ENCODE measurements around the gene RBFOX1.

Gene RBFOX1

DNA sequence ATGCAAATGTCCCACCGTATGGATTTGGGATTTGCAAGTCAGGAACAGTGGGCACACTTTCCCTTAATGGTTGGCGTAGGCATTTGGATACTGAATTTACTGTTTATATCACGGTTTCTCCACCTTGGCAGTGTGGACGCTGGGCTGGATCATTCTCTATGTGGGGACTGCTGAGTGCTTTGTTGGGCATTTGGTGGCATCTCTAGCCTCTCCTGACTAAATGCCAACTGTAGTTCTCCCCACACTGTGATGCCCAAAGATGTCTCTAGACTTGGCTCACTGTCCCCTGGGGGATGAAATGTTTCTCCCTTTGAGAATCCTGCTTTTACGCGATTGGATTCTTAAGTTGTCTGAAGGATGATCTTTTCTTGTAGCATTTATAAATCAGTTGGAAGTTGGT is 49.0 kb downstream of the RBFOX1 start:
- no peaks in the 10 kb centered on the region for H3K36me3 ChIP-seq

DNA sequence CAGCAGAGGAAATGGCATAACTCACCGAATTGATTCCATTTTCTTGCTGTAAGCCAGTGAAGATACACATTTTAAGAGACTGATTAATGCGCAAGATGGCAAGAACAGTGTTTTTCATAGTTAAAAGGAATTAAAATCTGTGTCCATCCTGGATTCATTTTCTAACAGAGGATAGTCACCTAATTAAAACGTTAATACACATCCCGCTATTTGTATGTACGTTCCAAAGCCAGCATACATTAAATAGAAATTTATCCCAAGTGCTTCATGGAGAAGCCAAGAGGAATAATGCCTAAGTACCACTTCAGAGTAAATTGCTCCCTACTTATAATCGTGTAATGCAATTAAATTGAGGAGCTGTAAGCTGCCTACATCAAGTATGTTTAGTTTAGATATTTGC is 49.9 kb downstream of the RBFOX1 start:
- Histone ChIP-seq H4K20me1 (no peaks in the 10 kb centered on the region), H3K9ac (no peak overlapping the region), H3K9me3 (no peaks in the 10 kb centered on the region), H3K27me3 (no peaks in the 10 kb centered on the region), H3K27ac (no peak overlapping the region), H3K36me3 (no peaks in the 10 kb centered on the region), H3K4me3 (no peak overlapping the region), H3K4me1 (no peaks in the 10 kb centered on the region), H3K4me2 (no peak overlapping the region)
- TF ChIP-seq Cebpa-rat (IDR thresholded peaks at IDR 0.05): no peak

More for the DNA sequence above, 49.0 kb downstream of the RBFOX1 start:
- no peaks in the 10 kb centered on the region for H3K4me1 ChIP-seq
- TF ChIP-seq Cebpa-rat (IDR thresholded peaks at IDR 0.05): no peak
- no peak overlapping the region for H3K4me3 ChIP-seq
- H3K4me2 ChIP-seq: no peak overlapping the region
- no peaks in the 10 kb centered on the region for H4K20me1 ChIP-seq
- H3K9ac ChIP-seq: no peak overlapping the region
- no peak overlapping the region for H3K27ac ChIP-seq
- H3K9me3 ChIP-seq: no peaks in the 10 kb centered on the region
- H3K27me3 ChIP-seq: no peaks in the 10 kb centered on the region

DNA sequence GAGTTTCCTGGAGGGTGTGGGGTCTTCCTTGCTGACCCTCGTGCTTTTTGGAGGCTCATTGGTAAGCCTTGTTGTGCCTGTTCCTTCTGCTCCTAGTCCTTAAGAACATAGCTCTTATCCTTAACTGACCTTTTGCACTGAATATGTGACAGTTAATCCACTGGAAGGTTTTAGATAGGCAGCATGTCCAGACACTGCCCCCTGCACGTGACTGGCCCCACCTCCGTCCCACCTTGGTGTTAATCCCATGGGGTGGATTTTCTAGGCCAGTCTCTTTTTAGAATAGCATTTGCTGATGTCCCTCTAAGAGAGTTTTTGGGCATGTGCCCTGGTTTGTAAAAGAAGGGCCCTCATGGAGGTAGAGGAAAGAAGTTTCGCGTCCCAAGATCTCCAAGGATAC is 58.3 kb downstream of the RBFOX1 start:
- no peak for TF ChIP-seq Cebpa-rat (IDR thresholded peaks at IDR 0.05)
- H3K4me2 ChIP-seq: no peak overlapping the region
- H3K4me3 ChIP-seq: no peak overlapping the region
- H4K20me1 ChIP-seq: no peaks in the 10 kb centered on the region
- H3K27ac ChIP-seq: no peak overlapping the region
- no peaks in the 10 kb centered on the region for H3K36me3 ChIP-seq
- no peaks in the 10 kb centered on the region for H3K4me1 ChIP-seq
- H3K9ac ChIP-seq: no peak overlapping the region
- no peaks in the 10 kb centered on the region for H3K27me3 ChIP-seq
- peaks cover 12% of the 10 kb centered on the region for H3K9me3 ChIP-seq

DNA sequence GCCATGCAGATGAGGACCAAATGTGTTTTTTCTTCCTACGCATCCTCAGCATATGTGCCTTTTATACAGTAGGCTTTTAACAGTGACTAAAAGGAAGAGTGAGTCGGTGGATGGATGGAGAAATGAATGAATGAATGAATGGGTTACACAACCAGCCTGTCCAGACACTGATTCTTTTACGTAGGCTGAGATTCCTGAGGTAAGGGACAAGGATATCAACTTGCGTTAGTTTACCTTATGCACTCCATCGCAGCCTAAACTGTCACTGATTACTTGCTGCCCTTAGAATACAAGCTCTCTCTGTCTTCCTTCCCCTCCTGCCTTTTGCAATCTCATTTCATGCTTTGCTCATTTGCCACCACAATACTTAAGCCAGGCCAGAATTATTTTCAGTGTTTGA is 59.0 kb downstream of the RBFOX1 start:
- H3K9ac ChIP-seq: no peak overlapping the region
- H3K36me3 ChIP-seq: no peaks in the 10 kb centered on the region
- H3K4me3 ChIP-seq: no peak overlapping the region
- TF ChIP-seq Cebpa-rat (IDR thresholded peaks at IDR 0.05): no peak
- H3K4me1 ChIP-seq: no peaks in the 10 kb centered on the region
- no peak overlapping the region for H3K4me2 ChIP-seq
- H4K20me1 ChIP-seq: no peaks in the 10 kb centered on the region
- H3K27ac ChIP-seq: no peak overlapping the region
- no peaks in the 10 kb centered on the region for H3K27me3 ChIP-seq
- H3K9me3 ChIP-seq: peaks cover 12% of the 10 kb centered on the region

DNA sequence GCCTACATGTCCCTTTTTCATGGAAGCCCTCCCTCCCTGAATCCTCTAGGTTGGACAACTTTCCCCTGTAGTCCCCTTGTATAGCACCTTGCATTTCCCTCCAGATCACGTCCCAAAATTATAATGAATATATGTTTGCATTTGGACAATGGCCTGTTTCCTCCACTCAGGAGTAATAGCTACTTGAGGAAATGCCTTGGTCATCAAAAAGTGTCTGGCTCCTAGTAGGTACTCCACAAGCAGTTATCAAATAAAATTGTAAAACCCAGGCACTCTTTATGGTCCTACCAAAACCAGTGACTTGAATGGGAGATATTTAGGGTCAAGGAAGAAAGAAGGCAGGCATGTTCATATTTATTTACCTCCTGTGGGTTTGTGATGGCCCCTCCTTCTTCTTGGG is 59.6 kb downstream of the RBFOX1 start:
- H3K36me3 ChIP-seq: no peaks in the 10 kb centered on the region
- no peaks in the 10 kb centered on the region for H3K27me3 ChIP-seq
- H3K4me3 ChIP-seq: no peak overlapping the region
- H3K9me3 ChIP-seq: peaks cover 12% of the 10 kb centered on the region
- no peaks in the 10 kb centered on the region for H4K20me1 ChIP-seq
- no peak overlapping the region for H3K27ac ChIP-seq
- no peaks in the 10 kb centered on the region for H3K4me1 ChIP-seq
- no peak overlapping the region for H3K4me2 ChIP-seq
- H3K9ac ChIP-seq: no peak overlapping the region
- TF ChIP-seq Cebpa-rat (IDR thresholded peaks at IDR 0.05): no peak

DNA sequence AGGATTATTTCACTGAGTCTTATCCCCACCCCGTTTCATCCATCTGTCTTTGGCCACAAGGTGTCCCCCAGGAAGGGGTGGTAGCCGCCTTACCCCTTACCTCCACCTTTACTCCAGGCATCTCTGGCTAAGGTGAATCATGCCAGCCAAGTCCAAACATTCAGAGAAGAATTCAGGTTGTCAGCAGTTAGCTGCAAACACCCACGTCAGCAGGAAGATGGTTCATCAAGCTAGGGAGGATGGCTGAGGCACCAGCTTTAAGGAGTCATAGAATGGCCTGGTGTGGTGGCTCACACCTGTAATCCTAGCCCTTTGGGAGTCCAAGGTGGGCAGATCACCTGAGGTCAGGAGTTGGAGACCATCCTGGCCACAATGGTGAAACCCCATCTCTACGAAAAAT is 61.0 kb downstream of the RBFOX1 start:
- H3K27ac ChIP-seq: no peak overlapping the region
- H3K4me3 ChIP-seq: no peak overlapping the region
- H3K4me2 ChIP-seq: no peak overlapping the region
- no peaks in the 10 kb centered on the region for H3K36me3 ChIP-seq
- H3K27me3 ChIP-seq: no peaks in the 10 kb centered on the region
- peaks cover 12% of the 10 kb centered on the region for H3K9me3 ChIP-seq
- H3K9ac ChIP-seq: no peak overlapping the region
- TF ChIP-seq Cebpa-rat (IDR thresholded peaks at IDR 0.05): no peak
- no peaks in the 10 kb centered on the region for H3K4me1 ChIP-seq
- H4K20me1 ChIP-seq: no peaks in the 10 kb centered on the region

DNA sequence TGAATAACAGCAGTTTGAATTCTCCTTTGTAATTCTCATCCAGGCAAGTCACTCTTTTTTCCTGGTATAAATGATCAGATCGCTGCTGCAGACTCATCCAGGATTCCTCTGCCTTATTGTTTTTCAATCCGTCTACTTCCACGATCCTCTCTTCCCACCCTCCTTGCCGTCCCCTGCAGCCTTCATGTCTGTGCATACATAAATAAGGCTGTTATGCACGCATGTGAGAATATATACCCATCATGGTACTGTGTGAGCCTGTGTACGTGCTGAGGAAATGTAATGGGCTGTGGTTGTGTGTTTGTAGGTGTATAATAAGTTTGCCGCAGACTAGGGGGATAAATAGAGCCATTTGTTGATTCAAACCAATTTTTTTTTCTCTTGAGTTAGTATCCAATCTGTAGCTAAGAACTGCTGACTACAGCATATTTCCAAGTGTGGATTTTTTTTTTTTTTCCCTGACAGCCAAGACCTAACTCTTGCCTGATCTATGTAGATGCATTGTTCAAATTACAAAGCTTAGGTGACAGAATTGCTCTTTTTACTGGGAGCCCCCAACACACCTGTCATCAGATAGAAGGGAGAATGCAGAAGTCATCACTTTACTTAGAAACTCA is 62.2 kb downstream of the RBFOX1 start:
- Histone ChIP-seq H3K4me1 (no peaks in the 10 kb centered on the region), H3K9ac (no peak overlapping the region), H4K20me1 (no peaks in the 10 kb centered on the region), H3K9me3 (peaks cover 3% of the 10 kb centered on the region), H3K36me3 (no peaks in the 10 kb centered on the region), H3K4me2 (no peak overlapping the region), H3K4me3 (no peak overlapping the region), H3K27ac (no peak overlapping the region), H3K27me3 (no peaks in the 10 kb centered on the region)
- no peak for TF ChIP-seq Cebpa-rat (IDR thresholded peaks at IDR 0.05)

DNA sequence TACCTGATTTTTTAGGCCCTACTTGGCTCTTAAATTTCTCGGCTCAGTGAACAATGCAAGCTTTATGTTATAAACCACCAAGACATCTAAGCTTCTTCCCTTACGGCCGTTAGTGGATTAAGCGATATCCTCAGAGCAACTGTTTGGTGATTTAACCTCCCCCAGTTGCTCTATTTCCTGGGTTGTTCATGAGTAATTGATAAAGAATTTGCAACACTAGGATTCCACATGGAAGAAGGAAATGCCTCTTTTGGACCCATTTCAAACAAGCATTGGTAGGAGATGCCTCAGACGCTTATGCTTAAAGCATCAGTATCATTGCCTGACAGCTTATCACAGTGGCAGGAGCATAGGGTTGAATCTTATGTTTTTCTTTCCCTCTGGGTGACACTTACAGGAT is 65.3 kb downstream of the RBFOX1 start:
- no peak overlapping the region for H3K4me3 ChIP-seq
- no peaks in the 10 kb centered on the region for H3K27me3 ChIP-seq
- no peak overlapping the region for H3K9ac ChIP-seq
- no peaks in the 10 kb centered on the region for H3K36me3 ChIP-seq
- H3K27ac ChIP-seq: no peak overlapping the region
- no peaks in the 10 kb centered on the region for H4K20me1 ChIP-seq
- H3K4me2 ChIP-seq: no peak overlapping the region
- H3K9me3 ChIP-seq: no peaks in the 10 kb centered on the region
- no peaks in the 10 kb centered on the region for H3K4me1 ChIP-seq
- TF ChIP-seq Cebpa-rat (IDR thresholded peaks at IDR 0.05): no peak

DNA sequence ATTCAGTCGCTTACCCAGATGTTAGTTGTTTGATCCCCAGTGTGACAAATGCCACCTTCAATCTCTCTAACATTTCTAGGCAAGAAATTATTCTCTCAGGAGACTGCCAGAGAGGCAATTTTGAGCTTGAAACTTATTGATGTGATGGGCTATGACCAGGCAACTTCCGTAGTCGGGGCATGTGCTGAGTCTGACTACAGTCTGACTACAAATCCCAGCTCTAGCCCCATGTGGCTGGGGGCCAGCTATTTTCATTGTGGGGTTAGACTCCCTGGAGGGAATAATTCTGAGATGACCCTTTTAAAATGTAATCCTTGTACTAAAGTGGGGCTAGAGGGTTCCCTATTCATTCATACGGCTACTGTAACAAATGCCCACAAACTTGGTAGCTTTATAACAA is 65.9 kb downstream of the RBFOX1 start:
- no peak overlapping the region for H3K4me3 ChIP-seq
- no peaks in the 10 kb centered on the region for H3K36me3 ChIP-seq
- H3K4me2 ChIP-seq: no peak overlapping the region
- no peaks in the 10 kb centered on the region for H3K9me3 ChIP-seq
- no peaks in the 10 kb centered on the region for H3K4me1 ChIP-seq
- no peak overlapping the region for H3K27ac ChIP-seq
- no peaks in the 10 kb centered on the region for H3K27me3 ChIP-seq
- no peak overlapping the region for H3K9ac ChIP-seq
- no peak for TF ChIP-seq Cebpa-rat (IDR thresholded peaks at IDR 0.05)
- H4K20me1 ChIP-seq: no peaks in the 10 kb centered on the region

DNA sequence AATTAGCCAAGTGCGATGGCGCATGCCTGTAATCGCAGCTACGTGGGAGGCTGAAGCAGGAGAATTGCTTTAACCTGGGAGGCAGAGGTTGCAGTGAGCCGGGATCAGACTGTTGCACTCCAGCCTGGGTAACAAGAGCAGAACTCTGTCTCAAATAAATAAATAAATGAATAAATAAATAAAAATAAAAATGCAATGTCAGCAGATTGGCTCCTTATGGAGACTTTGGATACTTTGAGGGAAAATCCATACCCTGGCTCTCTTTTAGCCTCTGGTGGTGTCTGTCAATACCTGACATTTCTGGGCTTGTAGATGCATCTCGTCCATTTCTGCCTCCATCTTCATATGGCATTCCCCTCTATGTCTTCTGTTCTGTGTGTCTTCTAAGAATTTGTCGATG is 66.7 kb downstream of the RBFOX1 start:
- H3K9me3 ChIP-seq: no peaks in the 10 kb centered on the region
- no peak overlapping the region for H3K9ac ChIP-seq
- no peaks in the 10 kb centered on the region for H3K36me3 ChIP-seq
- H3K4me3 ChIP-seq: no peak overlapping the region
- no peak overlapping the region for H3K27ac ChIP-seq
- H3K4me2 ChIP-seq: no peak overlapping the region
- no peaks in the 10 kb centered on the region for H3K4me1 ChIP-seq
- TF ChIP-seq Cebpa-rat (IDR thresholded peaks at IDR 0.05): no peak
- no peaks in the 10 kb centered on the region for H4K20me1 ChIP-seq
- H3K27me3 ChIP-seq: no peaks in the 10 kb centered on the region
